Mesendoderm (in vitro differentiated cells): ENCODE data around the gene INO80C.
"Not testable (repeated sequence)": the region's sequence is repeated elsewhere in the genome, so short reads cannot be mapped to it uniquely, and the experiment has no call there.

Experiments
- DNase-seq: peaks from one replicate; pipeline ENCODE4 v3.0.0; 2013
- H2AK5ac ChIP-seq: 2 replicates; pipeline ENCODE4 v1.6.1; 2013; ENCODE audit warnings: low read length, inconsistent platforms
- H2BK120ac ChIP-seq: 2 replicates; pipeline ENCODE4 v1.6.1; 2013; ENCODE audit warnings: low read depth, mild to moderate bottlenecking, low read length, moderate library complexity, mixed read lengths
- H2BK15ac ChIP-seq: replicated peaks from 2 replicates; pipeline ENCODE4 v1.6.1; 2013; ENCODE audit warnings: low read depth, mild to moderate bottlenecking, moderate library complexity
- H2BK5ac ChIP-seq: 2 replicates; pipeline ENCODE4 v1.6.1; 2013; ENCODE audit warnings: low read length, inconsistent platforms
- H3K18ac ChIP-seq: 2 replicates; pipeline ENCODE4 v1.6.1; 2013; ENCODE audit warnings: mild to moderate bottlenecking, low read length, mixed read lengths
- H3K23ac ChIP-seq: one replicate; pipeline ENCODE4 v1.6.1; 2013; ENCODE audit warnings: low read length
- H3K27ac ChIP-seq: 2 replicates; pipeline ENCODE4 v1.5.1; 2013; ENCODE audit warnings: low read depth, mild to moderate bottlenecking, inconsistent platforms, low read length, moderate library complexity
- H3K27me3 ChIP-seq: 2 replicates; pipeline ENCODE4 v1.6.1; 2013; ENCODE audit warnings: low read length, control low read depth, mild to moderate bottlenecking, inconsistent platforms; ENCODE audit not compliant: insufficient read depth, poor library complexity
- H3K36me3 ChIP-seq: 2 replicates; pipeline ENCODE4 v1.6.1; 2013; ENCODE audit warnings: low read length, inconsistent platforms; ENCODE audit not compliant: control insufficient read depth, insufficient read depth
- H3K4ac ChIP-seq: one replicate; pipeline ENCODE4 v1.6.1; 2013; ENCODE audit warnings: low read depth, mild to moderate bottlenecking, low read length, moderate library complexity
- H3K4me1 ChIP-seq: 2 replicates; pipeline ENCODE4 v1.6.1; 2013; ENCODE audit warnings: low read depth, low read length, inconsistent platforms; ENCODE audit not compliant: control insufficient read depth
- H3K4me2 ChIP-seq: 2 replicates; pipeline ENCODE4 v1.6.1; 2013; ENCODE audit warnings: low read length
- H3K4me3 ChIP-seq: 2 replicates; pipeline ENCODE4 v1.5.1; 2013; ENCODE audit warnings: mild to moderate bottlenecking, low read length
- H3K56ac ChIP-seq: one replicate; pipeline ENCODE4 v1.6.1; 2013; ENCODE audit warnings: low read length
- H3K79me1 ChIP-seq: 2 replicates; pipeline ENCODE4 v1.6.1; 2013; ENCODE audit warnings: low read length, inconsistent platforms
- H3K79me2 ChIP-seq: 2 replicates; pipeline ENCODE4 v1.6.1; 2013; ENCODE audit warnings: mild to moderate bottlenecking, low read length; ENCODE audit not compliant: control insufficient read depth, insufficient read depth
- H3K9ac ChIP-seq: 2 replicates; pipeline ENCODE4 v1.6.1; 2013; ENCODE audit warnings: low read length, inconsistent platforms
- H4K5ac ChIP-seq: one replicate; pipeline ENCODE4 v1.6.1; 2013; ENCODE audit warnings: low read length
- H4K8ac ChIP-seq: one replicate; pipeline ENCODE4 v1.6.1; 2013; ENCODE audit warnings: low read depth, mild to moderate bottlenecking, control low read depth, low read length, moderate library complexity
- WGBS: extraction: QIAGEN DNeasy Blood & Tissue Kit; methylation state at CpG from one replicate; pipeline ENCODE4 v1.1.7; 2013; ENCODE audit warnings: low lambda C conversion rate, missing lambda C conversion rate; ENCODE audit not compliant: insufficient coverage; ENCODE audit errors: extremely low coverage; 5-methylcytosine and 5-hydroxymethylcytosine counted together

INO80C gene

GRCh38 chr18:35455926-35456763 lies 41.6 kb downstream of the INO80C start:
- no peaks in the 10 kb centered on the region for H3K79me2 ChIP-seq
- no peak overlapping the region for H3K18ac ChIP-seq
- no peaks in the 10 kb centered on the region for H3K79me1 ChIP-seq
- H4K8ac ChIP-seq: no peak overlapping the region
- no peak for DNase-seq
- peaks cover 3% of the 10 kb centered on the region for H3K4me1 ChIP-seq
- H2BK15ac ChIP-seq: no peak overlapping the region
- no peak overlapping the region for H3K4ac ChIP-seq
- H3K4me2 ChIP-seq: no peak overlapping the region
- no peaks in the 10 kb centered on the region for H3K36me3 ChIP-seq
- no peak overlapping the region for H2AK5ac ChIP-seq
- no peak overlapping the region for H3K23ac ChIP-seq
- no peak overlapping the region for H2BK5ac ChIP-seq
- no peak overlapping the region for H3K4me3 ChIP-seq
- no CpG with 5 or more reads among the region's 10 CpGs for WGBS
- H2BK120ac ChIP-seq: no peak overlapping the region
- no peaks in the 10 kb centered on the region for H3K27me3 ChIP-seq
- H3K27ac ChIP-seq: no peak overlapping the region
- H3K9ac ChIP-seq: no peak overlapping the region
- H4K5ac ChIP-seq: no peak overlapping the region
- no peak overlapping the region for H3K56ac ChIP-seq

- Histone ChIP-seq H3K4me1 (peaks cover 3% of the 10 kb centered on the region), H3K79me2 (no peaks in the 10 kb centered on the region), H3K27ac (no peak overlapping the region), H3K9ac (no peak overlapping the region), H3K4ac (no peak overlapping the region), H3K79me1 (no peaks in the 10 kb centered on the region), H2BK5ac (no peak overlapping the region), H4K5ac (no peak overlapping the region), H3K36me3 (no peaks in the 10 kb centered on the region), H4K8ac (no peak overlapping the region), H3K27me3 (no peaks in the 10 kb centered on the region), H3K23ac (no peak overlapping the region), H2BK15ac (no peak overlapping the region), H3K56ac (no peak overlapping the region), H3K18ac (no peak overlapping the region), H2BK120ac (no peak overlapping the region), H3K4me3 (no peak overlapping the region), H2AK5ac (no peak overlapping the region), H3K4me2 (no peak overlapping the region)
- DNase-seq: no peak
Measured at GRCh38 chr18:35454803-35455202, 43.0 kb downstream of the INO80C start.

- H3K23ac ChIP-seq: not testable (repeated sequence)
Measured at GRCh38 chr18:35453065-35453464, 44.7 kb downstream of the INO80C start.

GRCh38 chr18:35451916-35452315 lies 45.8 kb downstream of the INO80C start:
- Histone ChIP-seq H3K27ac (no peak overlapping the region), H3K23ac (no peak overlapping the region), H4K5ac (no peak overlapping the region), H3K79me2 (no peaks in the 10 kb centered on the region), H3K9ac (no peak overlapping the region), H3K18ac (no peak overlapping the region), H3K27me3 (no peaks in the 10 kb centered on the region), H3K36me3 (no peaks in the 10 kb centered on the region), H2BK15ac (no peak overlapping the region), H3K4me3 (no peak overlapping the region), H2BK5ac (no peak overlapping the region), H3K4me1 (no peaks in the 10 kb centered on the region), H2AK5ac (no peak overlapping the region), H3K79me1 (no peaks in the 10 kb centered on the region), H2BK120ac (no peak overlapping the region), H3K4me2 (no peak overlapping the region), H4K8ac (no peak overlapping the region), H3K56ac (no peak overlapping the region), H3K4ac (no peak overlapping the region)
- no peak for DNase-seq
- WGBS: no CpG with 5 or more reads among the region's 1 CpG

More at GRCh38 chr18:35453065-35453464, 44.7 kb downstream of the INO80C start:
- H3K79me2 ChIP-seq, H4K5ac ChIP-seq, H3K56ac ChIP-seq, H3K79me1 ChIP-seq, H3K4ac ChIP-seq, H3K27ac ChIP-seq, H2BK5ac ChIP-seq, H4K8ac ChIP-seq, H2BK15ac ChIP-seq, H3K4me2 ChIP-seq, H2AK5ac ChIP-seq, H3K4me1 ChIP-seq, H3K9ac ChIP-seq, H2BK120ac ChIP-seq, H3K36me3 ChIP-seq, H3K4me3 ChIP-seq, DNase-seq, H3K27me3 ChIP-seq, H3K18ac ChIP-seq: not testable (repeated sequence)
- no CpG with 5 or more reads among the region's 4 CpGs for WGBS

GRCh38 chr18:35451032-35451431 lies 46.7 kb downstream of the INO80C start:
- no peak overlapping the region for H2BK120ac ChIP-seq
- H3K79me2 ChIP-seq: no peaks in the 10 kb centered on the region
- no peaks in the 10 kb centered on the region for H3K27me3 ChIP-seq
- H3K4me3 ChIP-seq: no peak overlapping the region
- H3K56ac ChIP-seq: no peak overlapping the region
- no peak overlapping the region for H3K27ac ChIP-seq
- no peak for DNase-seq
- no peak overlapping the region for H4K8ac ChIP-seq
- no peaks in the 10 kb centered on the region for H3K36me3 ChIP-seq
- H4K5ac ChIP-seq: no peak overlapping the region
- no peak overlapping the region for H2BK5ac ChIP-seq
- no peak overlapping the region for H3K18ac ChIP-seq
- no peak overlapping the region for H2BK15ac ChIP-seq
- H3K9ac ChIP-seq: no peak overlapping the region
- H3K4me2 ChIP-seq: no peak overlapping the region
- no peak overlapping the region for H2AK5ac ChIP-seq
- no peak overlapping the region for H3K23ac ChIP-seq
- H3K79me1 ChIP-seq: no peaks in the 10 kb centered on the region
- H3K4ac ChIP-seq: no peak overlapping the region
- WGBS: no CpG with 5 or more reads among the region's 3 CpGs
- no peaks in the 10 kb centered on the region for H3K4me1 ChIP-seq

GRCh38 chr18:35444636-35445035 lies 53.1 kb downstream of the INO80C start:
- H4K8ac ChIP-seq: no peak overlapping the region
- no peak overlapping the region for H2AK5ac ChIP-seq
- no CpG with 5 or more reads among the region's 6 CpGs for WGBS
- H2BK15ac ChIP-seq: no peak overlapping the region
- H3K9ac ChIP-seq: no peak overlapping the region
- no peak overlapping the region for H3K4ac ChIP-seq
- no peaks in the 10 kb centered on the region for H3K27me3 ChIP-seq
- H3K4me1 ChIP-seq: no peaks in the 10 kb centered on the region
- H3K23ac ChIP-seq: no peak overlapping the region
- no peak overlapping the region for H3K56ac ChIP-seq
- H3K4me3 ChIP-seq: no peak overlapping the region
- H3K4me2 ChIP-seq: no peak overlapping the region
- no peak overlapping the region for H4K5ac ChIP-seq
- H2BK120ac ChIP-seq: no peak overlapping the region
- H3K79me1 ChIP-seq: no peaks in the 10 kb centered on the region
- H3K18ac ChIP-seq: no peak overlapping the region
- H3K27ac ChIP-seq: no peak overlapping the region
- no peaks in the 10 kb centered on the region for H3K36me3 ChIP-seq
- no peaks in the 10 kb centered on the region for H3K79me2 ChIP-seq
- DNase-seq: no peak
- H2BK5ac ChIP-seq: no peak overlapping the region
